GM23248 (cell line): ENCODE measurements around the gene TNFRSF19.

Experiments used
- EZH2 ChIP-seq: fragments of 200-600 bp; sonication (generic); IDR thresholded peaks from 2 replicates; pipeline ENCODE4 v1.6.1; 2018; ENCODE audit warnings: antibody characterized with exemption, mild to moderate bottlenecking; ENCODE audit not compliant: insufficient read depth, poor library complexity, severe bottlenecking
- EZH2phosphoT487 ChIP-seq: fragments of 200-600 bp; sonication (generic); IDR thresholded peaks from 2 replicates; pipeline ENCODE4 v1.6.1; 2018; ENCODE audit warnings: antibody characterized with exemption, moderate library complexity, mild to moderate bottlenecking, low read depth; ENCODE audit not compliant: insufficient read depth

GRCh38 chr13:23627410-23627809 is 57.2 kb downstream of the TNFRSF19 start:
- TF ChIP-seq EZH2: no peak
- TF ChIP-seq EZH2phosphoT487: no peak
